ENCODE data around the gene C22orf31. TPM values are rescaled to one million over a fixed set of nuclear protein-coding genes. Genes with fewer than 3 reads are reported as not detected.
A peak's percentile ranks its signal among the peaks of the same experiment; 100 is the strongest.

C22orf31 gene
- total RNA-seq (2014; rRNA removed; shearing (Covaris generic); ENCODE audit: low replicate concordance): not detected in 2 replicates

DNA sequence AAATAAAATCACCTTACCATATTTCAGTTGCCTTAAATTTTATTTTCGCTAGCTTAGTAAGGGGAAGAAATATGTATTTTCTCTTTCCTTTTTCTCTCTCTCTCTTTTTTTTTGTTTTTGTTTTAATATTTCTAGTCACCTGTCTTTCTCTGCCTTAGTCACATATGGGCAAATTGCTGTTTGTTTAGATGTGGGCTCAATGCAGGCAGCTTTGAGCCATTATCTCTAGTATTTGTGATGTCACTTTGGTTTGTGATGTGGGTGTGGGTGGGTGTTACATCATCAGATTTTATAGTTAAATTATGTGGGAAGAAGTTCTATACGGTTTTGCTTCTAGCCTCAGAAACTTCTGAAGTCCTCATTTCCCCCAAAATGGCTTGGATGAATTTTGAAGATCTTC is at the start of gene C22orf31:
Gene C22orf31 (minus strand): TSS at position 59 of the 400 bp plus-strand sequence. CDS start 39 bp downstream, at position 20.
- Histone ChIP-seq H3K4me1 (ENCODE audit: low read length) (peaks cover 10% of the 10 kb centered on the region), H3K9me3 (ENCODE audit: low read length) (no peaks in the 10 kb centered on the region), H3K27me3 (ENCODE audit: low read length) (no peaks in the 10 kb centered on the region), H3K79me2 (ENCODE audit: low read length) (no peaks in the 10 kb centered on the region), H4K20me1 (ENCODE audit: insufficient read depth, low read depth, low read length) (no peaks in the 10 kb centered on the region), H2AFZ (ENCODE audit: low read length) (no peak within 1 kb of the TSS), H3K9ac (ENCODE audit: low read length) (no peak within 1 kb of the TSS), H3K9me2 (replicated peaks; ENCODE audit: insufficient read depth, low read length) (no peaks in the 10 kb centered on the region), H3K4me2 (ENCODE audit: low read depth, low read length, poor library complexity, severe bottlenecking) (no peak within 1 kb of the TSS), H3K4me3 (ENCODE audit: low read length) (no peak within 1 kb of the TSS), H3K36me3 (ENCODE audit: insufficient read depth, low read length) (no peaks in the 10 kb centered on the region), H3K27ac (ENCODE audit: low read length) (no peak within 1 kb of the TSS)
- no peak for DNase-seq

DNA sequence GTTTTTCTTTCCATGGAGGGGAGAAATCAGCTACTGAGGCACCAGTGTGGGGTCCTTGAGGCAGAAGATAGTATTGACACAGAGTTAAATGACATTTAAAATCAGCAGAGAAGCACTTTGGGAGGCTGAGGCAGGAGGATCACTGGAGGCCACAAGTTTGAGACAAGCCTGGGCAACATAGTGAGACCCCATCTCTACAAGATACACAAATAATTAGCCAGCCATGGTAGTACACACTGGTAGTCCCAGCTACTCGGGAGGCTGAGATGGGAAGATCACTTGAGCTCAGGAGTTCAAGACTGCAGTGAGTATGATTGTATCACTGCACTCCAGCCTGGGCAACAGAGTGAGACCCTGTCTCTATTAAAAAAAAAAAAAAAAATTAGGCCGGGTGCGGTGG is 49.3 kb upstream of the C22orf31 start:
- no peak overlapping the region for H3K4me3 ChIP-seq (ENCODE audit: low read length)
- no peaks in the 10 kb centered on the region for H3K79me2 ChIP-seq (ENCODE audit: low read length)
- DNase-seq: no peak
- H3K36me3 ChIP-seq (ENCODE audit: insufficient read depth, low read length): no peaks in the 10 kb centered on the region
- H3K9me3 ChIP-seq (ENCODE audit: low read length): no peaks in the 10 kb centered on the region
- 0 out of 2 replicates have a peak, but pooled peaks cover under 1% of the 10 kb centered on the region for H3K4me1 ChIP-seq (ENCODE audit: low read length)
- no peak overlapping the region for H3K4me2 ChIP-seq (ENCODE audit: low read depth, low read length, poor library complexity, severe bottlenecking)
- no peaks in the 10 kb centered on the region for H4K20me1 ChIP-seq (ENCODE audit: insufficient read depth, low read depth, low read length)
- no peaks in the 10 kb centered on the region for H3K27me3 ChIP-seq (ENCODE audit: low read length)
- no peak overlapping the region for H3K27ac ChIP-seq (ENCODE audit: low read length)
- no peak overlapping the region for H2AFZ ChIP-seq (ENCODE audit: low read length)
- no peaks in the 10 kb centered on the region for H3K9me2 ChIP-seq (replicated peaks; ENCODE audit: insufficient read depth, low read length)
- H3K9ac ChIP-seq (ENCODE audit: low read length): no peak overlapping the region

DNA sequence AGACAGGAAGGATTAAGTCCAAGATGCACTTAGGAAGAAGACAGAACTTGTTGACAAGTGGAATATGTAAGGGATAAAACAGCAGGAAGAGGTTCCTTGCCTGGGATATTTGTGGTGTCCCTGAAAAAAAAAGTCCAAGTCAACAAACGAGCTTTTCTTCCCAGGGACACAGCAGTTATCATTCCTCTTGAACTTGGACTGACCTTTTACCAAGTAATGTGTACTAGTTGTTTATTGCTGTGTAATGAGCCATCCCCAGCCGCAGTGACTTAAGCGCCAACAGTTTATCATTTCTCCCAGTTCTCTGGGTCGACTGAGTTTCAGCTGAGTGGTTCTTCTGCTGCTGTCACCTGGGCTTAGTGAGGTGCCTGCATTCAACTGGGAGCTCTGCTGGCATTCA is 48.2 kb upstream of the C22orf31 start:
- H3K27ac ChIP-seq (ENCODE audit: low read length): no peak overlapping the region
- H4K20me1 ChIP-seq (ENCODE audit: insufficient read depth, low read depth, low read length): no peaks in the 10 kb centered on the region
- H3K4me3 ChIP-seq (ENCODE audit: low read length): no peak overlapping the region
- no peak overlapping the region for H2AFZ ChIP-seq (ENCODE audit: low read length)
- H3K9me2 ChIP-seq (replicated peaks; ENCODE audit: insufficient read depth, low read length): no peaks in the 10 kb centered on the region
- 0 out of 2 replicates have a peak, but pooled peaks cover 6% of the 10 kb centered on the region for H3K4me1 ChIP-seq (ENCODE audit: low read length)
- no peaks in the 10 kb centered on the region for H3K79me2 ChIP-seq (ENCODE audit: low read length)
- no peaks in the 10 kb centered on the region for H3K27me3 ChIP-seq (ENCODE audit: low read length)
- no peaks in the 10 kb centered on the region for H3K36me3 ChIP-seq (ENCODE audit: insufficient read depth, low read length)
- no peak overlapping the region for H3K4me2 ChIP-seq (ENCODE audit: low read depth, low read length, poor library complexity, severe bottlenecking)
- H3K9ac ChIP-seq (ENCODE audit: low read length): no peak overlapping the region
- no peaks in the 10 kb centered on the region for H3K9me3 ChIP-seq (ENCODE audit: low read length)
- no peak for DNase-seq

DNA sequence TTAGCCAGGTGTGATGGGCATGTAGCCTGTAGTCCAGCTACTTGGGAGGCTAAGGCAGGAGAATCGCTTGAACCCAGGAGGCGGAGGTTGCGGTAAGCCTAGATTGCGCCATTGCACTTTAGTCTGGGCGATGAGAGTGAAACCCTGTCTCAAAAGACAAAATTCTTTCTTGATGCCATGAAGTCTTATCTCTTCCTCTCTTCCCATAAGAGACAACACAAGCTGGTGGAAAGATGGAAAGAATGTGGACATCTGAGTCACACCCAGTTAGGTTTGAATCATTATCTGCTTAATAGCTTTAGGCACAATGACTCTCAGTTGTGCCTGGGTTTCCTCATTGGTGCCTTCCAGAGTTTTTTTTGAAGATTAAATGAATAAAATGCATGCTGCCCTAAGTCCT is 46.5 kb upstream of the C22orf31 start:
- H4K20me1 ChIP-seq (ENCODE audit: insufficient read depth, low read depth, low read length): no peaks in the 10 kb centered on the region
- H3K9me2 ChIP-seq (replicated peaks; ENCODE audit: insufficient read depth, low read length): no peaks in the 10 kb centered on the region
- no peak overlapping the region for H3K27ac ChIP-seq (ENCODE audit: low read length)
- H3K9ac ChIP-seq (ENCODE audit: low read length): no peak overlapping the region
- no peaks in the 10 kb centered on the region for H3K27me3 ChIP-seq (ENCODE audit: low read length)
- no peak overlapping the region for H3K4me2 ChIP-seq (ENCODE audit: low read depth, low read length, poor library complexity, severe bottlenecking)
- no peak for DNase-seq
- no peaks in the 10 kb centered on the region for H3K79me2 ChIP-seq (ENCODE audit: low read length)
- H3K36me3 ChIP-seq (ENCODE audit: insufficient read depth, low read length): no peaks in the 10 kb centered on the region
- H2AFZ ChIP-seq (ENCODE audit: low read length): no peak overlapping the region
- peaks cover 12% of the 10 kb centered on the region for H3K4me1 ChIP-seq (ENCODE audit: low read length)
- H3K9me3 ChIP-seq (ENCODE audit: low read length): no peaks in the 10 kb centered on the region
- no peak overlapping the region for H3K4me3 ChIP-seq (ENCODE audit: low read length)

DNA sequence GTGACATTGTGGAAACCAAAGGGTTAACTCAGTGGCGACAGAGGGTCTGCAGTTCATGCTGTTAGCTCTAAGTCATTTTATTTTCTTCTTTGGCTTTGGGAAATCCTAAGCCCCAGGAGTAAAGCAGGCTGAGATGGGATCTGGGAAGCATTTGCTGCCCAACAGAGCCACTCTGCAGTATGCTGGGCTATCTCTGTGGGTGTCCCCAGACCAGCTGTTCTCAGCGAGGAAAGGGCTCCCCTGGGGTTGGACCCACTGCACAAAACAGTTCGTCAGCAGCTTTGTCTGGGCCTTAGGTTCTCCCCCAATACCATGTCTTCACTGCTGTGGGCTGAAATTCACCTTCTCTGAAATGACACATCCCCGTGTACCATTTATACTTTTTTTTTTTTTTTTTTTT is 45.2 kb upstream of the C22orf31 start:
- no peak overlapping the region for H3K9ac ChIP-seq (ENCODE audit: low read length)
- no peaks in the 10 kb centered on the region for H3K36me3 ChIP-seq (ENCODE audit: insufficient read depth, low read length)
- H3K4me1 ChIP-seq (ENCODE audit: low read length): peaks cover 25% of the 10 kb centered on the region
- DNase-seq: no peak
- H3K4me2 ChIP-seq (ENCODE audit: low read depth, low read length, poor library complexity, severe bottlenecking): no peak overlapping the region
- no peak overlapping the region for H2AFZ ChIP-seq (ENCODE audit: low read length)
- no peaks in the 10 kb centered on the region for H3K9me3 ChIP-seq (ENCODE audit: low read length)
- no peak overlapping the region for H3K27ac ChIP-seq (ENCODE audit: low read length)
- H3K4me3 ChIP-seq (ENCODE audit: low read length): no peak overlapping the region
- H4K20me1 ChIP-seq (ENCODE audit: insufficient read depth, low read depth, low read length): no peaks in the 10 kb centered on the region
- no peaks in the 10 kb centered on the region for H3K79me2 ChIP-seq (ENCODE audit: low read length)
- no peaks in the 10 kb centered on the region for H3K9me2 ChIP-seq (replicated peaks; ENCODE audit: insufficient read depth, low read length)
- no peaks in the 10 kb centered on the region for H3K27me3 ChIP-seq (ENCODE audit: low read length)

DNA sequence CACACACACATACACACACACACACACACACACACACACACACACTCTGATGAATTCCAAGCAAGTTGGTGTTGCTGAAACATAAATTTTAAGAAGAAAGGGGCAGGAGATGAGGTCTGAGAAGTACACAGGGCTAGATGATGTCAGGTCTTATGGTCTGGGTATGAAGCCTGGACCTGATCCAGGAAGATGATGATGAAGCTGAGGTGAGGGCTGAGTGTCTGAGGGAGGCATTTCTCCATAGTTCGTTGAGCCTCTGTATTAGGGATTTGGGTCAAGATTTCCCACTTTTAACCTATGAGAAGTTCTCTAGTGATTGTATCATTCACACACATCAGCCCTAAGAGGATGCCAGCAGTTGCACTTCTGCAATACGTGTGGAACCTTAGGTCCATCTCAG is 43.8 kb upstream of the C22orf31 start:
- Histone ChIP-seq H3K27me3 (ENCODE audit: low read length) (no peaks in the 10 kb centered on the region), H3K36me3 (ENCODE audit: insufficient read depth, low read length) (no peaks in the 10 kb centered on the region), H3K27ac (ENCODE audit: low read length) (no peak overlapping the region), H3K9ac (ENCODE audit: low read length) (no peak overlapping the region), H3K9me3 (ENCODE audit: low read length) (no peaks in the 10 kb centered on the region), H3K4me1 (ENCODE audit: low read length) (peaks cover 30% of the 10 kb centered on the region), H2AFZ (ENCODE audit: low read length) (no peak overlapping the region), H4K20me1 (ENCODE audit: insufficient read depth, low read depth, low read length) (no peaks in the 10 kb centered on the region), H3K4me3 (ENCODE audit: low read length) (no peak overlapping the region), H3K79me2 (ENCODE audit: low read length) (no peaks in the 10 kb centered on the region), H3K9me2 (replicated peaks; ENCODE audit: insufficient read depth, low read length) (no peaks in the 10 kb centered on the region), H3K4me2 (ENCODE audit: low read depth, low read length, poor library complexity, severe bottlenecking) (no peak overlapping the region)
- no peak for DNase-seq

DNA sequence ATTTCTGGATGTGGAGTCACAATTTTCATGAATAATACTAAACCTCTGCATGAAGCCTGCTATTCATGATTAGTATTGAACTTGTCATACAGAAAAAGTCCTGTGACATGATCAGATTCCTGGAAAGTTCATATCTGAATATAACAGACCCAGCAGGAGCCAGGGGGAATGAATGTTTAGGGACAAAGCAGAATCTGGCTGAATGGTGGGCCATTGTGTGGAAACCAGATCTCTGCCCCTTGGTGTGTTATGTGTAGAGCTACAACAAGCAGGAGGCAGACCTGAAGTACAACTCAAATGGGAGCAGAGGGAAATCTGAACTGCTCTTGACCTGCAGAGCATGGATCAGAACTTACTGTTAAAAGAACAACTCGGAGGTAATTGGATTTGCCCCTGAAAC is 41.5 kb upstream of the C22orf31 start:
- Histone ChIP-seq H4K20me1 (ENCODE audit: insufficient read depth, low read depth, low read length) (no peaks in the 10 kb centered on the region), H3K9ac (ENCODE audit: low read length) (0 out of 2 replicates have a peak overlapping the region, but pooled peaks have one; percentile 29), H3K27me3 (ENCODE audit: low read length) (no peaks in the 10 kb centered on the region), H3K4me2 (ENCODE audit: low read depth, low read length, poor library complexity, severe bottlenecking) (peak overlapping the region; percentile 64), H2AFZ (ENCODE audit: low read length) (no peak overlapping the region), H3K4me3 (ENCODE audit: low read length) (peak overlapping the region; percentile 36; the same call in 1 of the 2 replicates), H3K36me3 (ENCODE audit: insufficient read depth, low read length) (no peaks in the 10 kb centered on the region), H3K4me1 (ENCODE audit: low read length) (peaks cover 33% of the 10 kb centered on the region), H3K79me2 (ENCODE audit: low read length) (no peaks in the 10 kb centered on the region), H3K27ac (ENCODE audit: low read length) (peak overlapping the region; percentile 57; the same call in 1 of the 2 replicates), H3K9me2 (replicated peaks; ENCODE audit: insufficient read depth, low read length) (no peaks in the 10 kb centered on the region), H3K9me3 (ENCODE audit: low read length) (no peaks in the 10 kb centered on the region)
- DNase-seq: no peak

DNA sequence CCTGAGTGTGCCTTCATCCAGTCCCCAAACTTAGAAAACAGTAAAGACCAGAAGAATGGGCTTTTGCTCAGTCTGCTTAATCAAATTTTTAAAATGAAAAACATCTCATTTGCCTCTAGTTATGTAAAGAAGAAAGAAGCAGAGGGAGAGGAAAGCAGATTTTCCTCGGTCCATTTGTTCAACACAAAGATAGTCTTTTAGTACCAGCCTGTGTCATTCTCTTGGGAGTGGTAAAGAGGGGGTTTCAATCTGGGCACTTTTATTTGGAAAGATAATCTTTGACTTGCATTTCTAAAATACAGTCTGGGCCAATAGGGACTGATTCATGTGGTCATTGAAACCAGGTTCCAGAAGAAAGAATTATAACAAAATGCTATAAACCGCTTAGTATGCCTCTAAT is 40.7 kb upstream of the C22orf31 start:
- Histone ChIP-seq H3K4me3 (ENCODE audit: low read length) (peak overlapping the region; percentile 36; the same call in 1 of the 2 replicates), H4K20me1 (ENCODE audit: insufficient read depth, low read depth, low read length) (no peaks in the 10 kb centered on the region), H3K79me2 (ENCODE audit: low read length) (no peaks in the 10 kb centered on the region)

More for the DNA sequence above, 40.7 kb upstream of the C22orf31 start:
- Histone ChIP-seq H3K4me2 (ENCODE audit: low read depth, low read length, poor library complexity, severe bottlenecking) (peak overlapping the region; percentile 64), H3K27me3 (ENCODE audit: low read length) (no peaks in the 10 kb centered on the region), H3K9ac (ENCODE audit: low read length) (peak overlapping the region; percentile 29; the same call in 1 of the 2 replicates), H3K9me2 (replicated peaks; ENCODE audit: insufficient read depth, low read length) (no peaks in the 10 kb centered on the region), H3K9me3 (ENCODE audit: low read length) (no peaks in the 10 kb centered on the region), H3K36me3 (ENCODE audit: insufficient read depth, low read length) (no peaks in the 10 kb centered on the region), H2AFZ (ENCODE audit: low read length) (no peak overlapping the region), H3K4me1 (ENCODE audit: low read length) (peaks cover 33% of the 10 kb centered on the region), H3K27ac (ENCODE audit: low read length) (peak overlapping the region; percentile 66)
- DNase-seq: peak; percentile 54
